ENCODE measurements around the gene MED1.
A peak's percentile ranks its signal among the peaks of the same experiment; 100 is the strongest.
"Not testable (repeated sequence)": the region's sequence is repeated elsewhere in the genome, so short reads cannot be mapped to it uniquely, and the experiment has no call there.

MED1 gene

GRCh38 chr17:39429600-39429999, 21.5 kb downstream of the MED1 start:
- no peak for DNase-seq

GRCh38 chr17:39416141-39416540, 34.9 kb downstream of the MED1 start:
- no peak for DNase-seq

- DNase-seq: no peak
Observed at GRCh38 chr17:39410279-39410678, 40.8 kb downstream of the MED1 start.

- no peak for DNase-seq
Observed at GRCh38 chr17:39408360-39408759, 42.7 kb downstream of the MED1 start.

- no peak for DNase-seq
Observed at GRCh38 chr17:39406951-39407350, 44.1 kb downstream of the MED1 start.

- no peak for DNase-seq
Observed at GRCh38 chr17:39405436-39405835, 45.6 kb downstream of the MED1 start.

- peak in 1 of 2 donors; percentile 38 for DNase-seq
Observed at GRCh38 chr17:39404542-39405378, 46.3 kb downstream of the MED1 start.

GRCh38 chr17:39402890-39403605, 48.0 kb downstream of the MED1 start:
- DNase-seq: no peak

GRCh38 chr17:39402244-39402889, 48.7 kb downstream of the MED1 start:
- peak; percentile 66 to 67 for DNase-seq

GRCh38 chr17:39401412-39402243, 49.4 kb downstream of the MED1 start, which contains the start of gene FBXL20:
FBXL20 (minus strand) TSS chr17:39401626; CDS start chr17:39401402, 224 bp downstream.
- DNase-seq: peak; percentile 77 to 79

- DNase-seq: peak in 1 of 2 donors; percentile 28
Observed at GRCh38 chr17:39400547-39401411, 50.3 kb downstream of the MED1 start.

- DNase-seq: no peak
Observed at GRCh38 chr17:39399791-39400190, 51.3 kb downstream of the MED1 start.

- no peak for DNase-seq
Observed at GRCh38 chr17:39393736-39394135, 57.3 kb downstream of the MED1 start.

- DNase-seq: no peak
Observed at GRCh38 chr17:39391448-39391847, 59.6 kb downstream of the MED1 start.

GRCh38 chr17:39385040-39385439, 66.0 kb downstream of the MED1 start:
- no peak for DNase-seq

GRCh38 chr17:39380144-39380543, 70.9 kb downstream of the MED1 start:
- DNase-seq: no peak

- no peak for DNase-seq
Observed at GRCh38 chr17:39376434-39376833, 74.6 kb downstream of the MED1 start.

- DNase-seq: not testable (repeated sequence)
Observed at GRCh38 chr17:39367805-39368204, 83.3 kb downstream of the MED1 start.

- DNase-seq: no peak
Observed at GRCh38 chr17:39365872-39366271, 85.2 kb downstream of the MED1 start.

- no peak for DNase-seq
Observed at GRCh38 chr17:39365242-39365641, 85.8 kb downstream of the MED1 start.

- no peak for DNase-seq
Observed at GRCh38 chr17:39364236-39365025, 86.6 kb downstream of the MED1 start.
